CD4-positive, alpha-beta T cell (primary cell): ENCODE results near the gene CPTP. TPM values are rescaled to one million over a fixed set of nuclear protein-coding genes. Genes with fewer than 3 reads are reported as not detected.
A peak's percentile ranks its signal among the peaks of the same experiment; 100 is the strongest.

Source experiments
- ATAC-seq: fragments of 200-7000 bp; cut with Tn5 transposase; one replicate; pipeline ENCODE4 v1.10.0; 2022; ENCODE audit warnings: mild to moderate bottlenecking; ENCODE audit not compliant: poor library complexity
- CTCF ChIA-PET: fragments of 350-600 bp; sonication (Branson Sonifier 250); formaldehyde crosslinking; loops from one replicate; lab custom pipeline; 2021; ENCODE audit warnings: antibody characterized with exemption, inconsistent platforms; lab: Charles Lee
- POLR2A ChIA-PET: fragments of 350-600 bp; sonication (Branson Sonifier 250); formaldehyde crosslinking; loops from one replicate; lab custom pipeline; 2021; ENCODE audit warnings: antibody characterized with exemption, inconsistent platforms; lab: Charles Lee
- DNase-seq, 14 experiments: peaks; one replicate each; pipeline ENCODE4 v3.0.0-alpha.2; 2013 to 2020; ENCODE audit warnings: mixed read lengths in 2 of 14
- H3K27ac ChIP-seq, 2 donors: one replicate each; pipeline versions ENCODE4 v1.5.1 to v1.7.0; 2013; ENCODE audit warnings: low read length in 2 of 2, low read depth in 1 of 2, mild to moderate bottlenecking in 1 of 2
- H3K27me3 ChIP-seq, 2 experiments: 1 replicate in 1 of 2; 2 replicates in 1 of 2; pipeline versions ENCODE4 v1.6.1 to v1.7.0; 2013; ENCODE audit warnings: low read length in 2 of 2, control low read depth in 1 of 2, mild to moderate bottlenecking in 1 of 2, moderate library complexity in 1 of 2; ENCODE audit not compliant: insufficient read depth in 2 of 2, control insufficient read depth in 1 of 2
- H3K36me3 ChIP-seq: one replicate; pipeline ENCODE4 v1.6.1; 2013; ENCODE audit warnings: low read length, control low read depth; ENCODE audit not compliant: insufficient read depth
- H3K4me1 ChIP-seq: one replicate; pipeline ENCODE4 v1.6.1; 2013; ENCODE audit warnings: low read length, control low read depth; ENCODE audit not compliant: insufficient read depth
- H3K4me3 ChIP-seq: one replicate; pipeline ENCODE4 v1.5.1; 2013; ENCODE audit warnings: mild to moderate bottlenecking, low read length, moderate library complexity
- H3K9me3 ChIP-seq, 2 experiments: 1 replicate in 1 of 2; 2 replicates in 1 of 2; pipeline versions ENCODE4 v1.6.1 to v1.7.0; 2013; ENCODE audit warnings: low read length in 2 of 2, mild to moderate bottlenecking in 2 of 2, control low read depth in 1 of 2, moderate library complexity in 1 of 2; ENCODE audit not compliant: control insufficient read depth in 1 of 2, insufficient read depth in 1 of 2
- H3K27ac Mint-ChIP-seq: one replicate; pipeline ENCODE4 v1.8.0; 2020; ENCODE audit warnings: mixed read lengths
- H3K27me3 Mint-ChIP-seq: one replicate; pipeline ENCODE4 v1.8.0; 2021; ENCODE audit warnings: mixed read lengths
- H3K36me3 Mint-ChIP-seq: one replicate; pipeline ENCODE4 v1.8.0; 2021; ENCODE audit warnings: low read depth, mixed read lengths
- H3K4me1 Mint-ChIP-seq: one replicate; pipeline ENCODE4 v1.8.0; 2021; ENCODE audit warnings: low read depth, mixed read lengths
- H3K4me3 Mint-ChIP-seq: one replicate; pipeline ENCODE4 v1.8.0; 2020; ENCODE audit warnings: mild to moderate bottlenecking, mixed read lengths
- H3K9me3 Mint-ChIP-seq: one replicate; pipeline ENCODE4 v1.8.0; 2020; ENCODE audit warnings: mixed read lengths
- intact Hi-C, 2 experiments: fragments of 100-400 bp; cut with DNase I in 1 of 2; cut with micrococcal nuclease in 1 of 2; formaldehyde crosslinking; loops; one replicate each; pipeline versions ENCODE4 v1.15.1 to v1.9.0; 2023 to 2025; cut with DNase I, micrococcal nuclease
- total RNA-seq, 174 experiments: library from RNA in 2 of 174; stranded (reverse) in 2 of 174; gene quantifications; one replicate each; pipeline ENCODE4 v1.2.3 and lab custom pipeline; 2021 to 2026
- TF ChIP-seq, protein P1 (sequence below): fragments of 200-600 bp; IDR thresholded peaks from one replicate; pipeline ENCODE4 v1.8.0; 2022; ENCODE audit warnings: antibody characterized with exemption, mild to moderate bottlenecking

The CPTP gene
- total RNA-seq, 2 experiments from 2014 or later, result 11.6 to 12.9 TPM

DNA sequence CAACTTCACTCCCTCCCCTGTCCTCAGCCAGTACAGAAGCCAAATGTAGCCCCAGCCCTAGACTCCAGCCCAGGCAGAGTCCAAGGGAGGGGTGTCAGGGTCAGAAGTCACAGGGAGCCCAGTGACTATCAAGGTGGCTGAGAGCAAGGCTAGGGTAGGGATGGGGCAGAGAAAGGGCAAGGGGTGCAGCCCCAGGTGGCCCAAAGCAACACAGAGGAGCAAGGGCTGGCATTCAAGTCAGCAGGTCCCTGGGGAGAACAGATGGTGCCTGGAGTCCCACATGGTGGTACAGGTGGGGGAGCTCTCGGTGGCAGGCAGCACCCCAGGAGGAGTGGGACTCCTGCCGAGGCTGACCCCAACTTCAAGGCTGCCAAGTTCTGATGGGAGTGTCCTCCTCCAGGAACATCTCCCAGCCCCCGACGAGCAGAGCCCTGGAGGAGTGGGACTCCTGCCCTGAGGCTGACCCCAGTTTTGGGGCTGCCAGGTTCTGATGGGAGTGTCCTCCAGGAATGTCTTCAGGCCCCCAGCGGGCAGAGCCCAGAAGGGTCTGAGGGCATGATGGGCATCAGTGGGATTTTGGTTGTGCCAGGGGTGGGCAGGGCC, 28.3 kb downstream of the CPTP start:
- no peak for DNase-seq
- no peaks in the 10 kb centered on the region for H3K36me3 ChIP-seq
- no peak for ATAC-seq
- H3K27ac Mint-ChIP-seq, result peak overlapping the region; percentile 48
- no peak overlapping the region for H3K4me3 ChIP-seq
- peaks cover 23% of the 10 kb centered on the region for H3K4me1 Mint-ChIP-seq
- ChIA-PET CTCF (interaction anchor here (2.0 kb wide), 1 partner anchor 18 kb away, joined by 9 read pairs; no protein-coding TSS in a partner anchor), POLR2A (interaction anchor here (0.6 to 1.2 kb wide), 2 partner anchors 19 to 113 kb away, joined by 3 to 4 read pairs; no protein-coding TSS in a partner anchor)
- intact Hi-C loops, result no loop called here
- H3K4me1 ChIP-seq, result peaks cover 37% of the 10 kb centered on the region
- no peak overlapping the region for H3K27ac ChIP-seq
- H3K9me3 ChIP-seq, result peaks cover 0 to 22% of the 10 kb centered on the region in 2 experiments
- H3K27me3 Mint-ChIP-seq, result peaks cover 30% of the 10 kb centered on the region
- TF ChIP-seq, protein P1, sequence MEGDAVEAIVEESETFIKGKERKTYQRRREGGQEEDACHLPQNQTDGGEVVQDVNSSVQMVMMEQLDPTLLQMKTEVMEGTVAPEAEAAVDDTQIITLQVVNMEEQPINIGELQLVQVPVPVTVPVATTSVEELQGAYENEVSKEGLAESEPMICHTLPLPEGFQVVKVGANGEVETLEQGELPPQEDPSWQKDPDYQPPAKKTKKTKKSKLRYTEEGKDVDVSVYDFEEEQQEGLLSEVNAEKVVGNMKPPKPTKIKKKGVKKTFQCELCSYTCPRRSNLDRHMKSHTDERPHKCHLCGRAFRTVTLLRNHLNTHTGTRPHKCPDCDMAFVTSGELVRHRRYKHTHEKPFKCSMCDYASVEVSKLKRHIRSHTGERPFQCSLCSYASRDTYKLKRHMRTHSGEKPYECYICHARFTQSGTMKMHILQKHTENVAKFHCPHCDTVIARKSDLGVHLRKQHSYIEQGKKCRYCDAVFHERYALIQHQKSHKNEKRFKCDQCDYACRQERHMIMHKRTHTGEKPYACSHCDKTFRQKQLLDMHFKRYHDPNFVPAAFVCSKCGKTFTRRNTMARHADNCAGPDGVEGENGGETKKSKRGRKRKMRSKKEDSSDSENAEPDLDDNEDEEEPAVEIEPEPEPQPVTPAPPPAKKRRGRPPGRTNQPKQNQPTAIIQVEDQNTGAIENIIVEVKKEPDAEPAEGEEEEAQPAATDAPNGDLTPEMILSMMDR, result no peak
- no peaks in the 10 kb centered on the region for H3K36me3 Mint-ChIP-seq
- H3K4me3 Mint-ChIP-seq, result peak overlapping the region; percentile 80
- peaks cover 22 to 39% of the 10 kb centered on the region in 2 experiments for H3K27me3 ChIP-seq
- H3K9me3 Mint-ChIP-seq, result no peaks in the 10 kb centered on the region

DNA sequence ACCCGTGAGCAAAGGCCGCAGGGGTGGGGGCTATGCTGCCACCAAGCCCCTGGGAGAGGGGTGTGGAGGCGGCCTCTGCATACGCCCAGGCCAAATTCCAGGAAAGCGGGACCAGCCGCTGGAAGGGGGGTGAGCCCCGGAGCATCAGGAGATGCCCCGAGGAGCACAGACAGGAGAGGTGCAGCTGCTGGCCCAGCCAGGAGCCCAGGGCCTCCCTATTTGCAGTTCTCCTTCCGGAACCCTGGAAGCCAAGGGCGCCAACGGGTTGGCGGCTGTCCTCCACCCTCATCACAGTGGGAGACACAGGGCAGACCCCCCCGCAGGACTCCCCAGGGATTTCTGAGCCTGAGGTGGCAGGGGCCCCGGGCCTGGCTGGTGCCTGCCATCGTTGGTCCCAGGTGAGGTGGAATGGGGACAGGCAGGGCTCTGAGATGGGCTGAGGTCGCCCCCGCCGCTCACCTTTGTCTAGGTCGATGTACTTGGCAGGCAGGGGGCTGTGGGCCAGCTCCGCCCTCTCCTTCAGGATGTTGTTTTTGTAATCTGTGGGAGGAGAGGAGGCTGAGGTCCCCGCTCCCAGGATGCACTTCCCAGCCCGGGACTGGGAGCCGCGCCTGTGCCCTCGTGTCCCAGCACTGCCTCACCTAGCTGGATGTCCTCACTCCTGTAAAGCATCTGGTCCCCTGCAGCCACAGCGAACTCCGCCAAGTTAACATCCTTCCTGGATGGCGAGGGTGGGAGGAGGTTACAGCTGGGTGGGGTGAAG, 29.0 kb downstream of the CPTP start:
- Mint-ChIP-seq H3K9me3 (no peaks in the 10 kb centered on the region), H3K27ac (no peak overlapping the region), H3K27me3 (peaks cover 35% of the 10 kb centered on the region), H3K4me1 (peaks cover 20% of the 10 kb centered on the region), H3K36me3 (no peaks in the 10 kb centered on the region), H3K4me3 (peak overlapping the region; percentile 80)
- DNase-seq (no peak), ATAC-seq (no peak)
- Histone ChIP-seq H3K9me3 (peaks cover 0 to 29% of the 10 kb centered on the region in 2 experiments), H3K27me3 (peaks cover 26 to 45% of the 10 kb centered on the region in 2 experiments), H3K4me1 (peaks cover 38% of the 10 kb centered on the region), H3K27ac (no peak overlapping the region), H3K36me3 (no peaks in the 10 kb centered on the region), H3K4me3 (no peak overlapping the region)
- intact Hi-C loops, result loop anchor here in 1 of 2 experiments (2.0 kb wide), 1 partner anchor 17 kb away; no protein-coding TSS in a partner anchor
- ChIA-PET CTCF (interaction anchor here (2.0 kb wide), 1 partner anchor 18 kb away, joined by 9 read pairs; no protein-coding TSS in a partner anchor), POLR2A (interaction anchor here (1.0 to 2.3 kb wide), 2 partner anchors 12 to 18 kb away, joined by 3 to 12 read pairs; no protein-coding TSS in a partner anchor)
- TF ChIP-seq, protein P1, result no peak
